K562 (cell line): ENCODE measurements around the gene PRPF38A. TPM values are rescaled to one million over a fixed set of nuclear protein-coding genes. Genes with fewer than 3 reads are reported as not detected.
A peak's percentile ranks its signal among the peaks of the same experiment; 100 is the strongest.

ENCODE experiments used
- ATAC-seq: fragments of 200-7000 bp; cut with Tn5 transposase; 3 replicates; pipeline ENCODE4 v1.9.1; 2020; ENCODE audit warnings: moderate library complexity
- BruUV-seq: library from RNA; stranded (reverse); fragments of 400-500 nt; replicated peaks from 2 replicates; lab custom pipeline; 2021; lab: Mats Ljungman, UMichigan
- CTCF ChIA-PET: fragments of 300-600 bp; formaldehyde crosslinking; extraction: SDS; loops from one replicate; lab custom pipeline; 2021; ENCODE audit warnings: low intra/inter-chr PET ratio; lab: Yijun Ruan, JAX
- POLR2A ChIA-PET: fragments of 300-600, 350-650 bp; sonication (Branson Sonifier 250); formaldehyde crosslinking; extraction: SDS; loops from one replicate; lab custom pipeline; 2021; ENCODE audit warnings: antibody characterized with exemption, inconsistent platforms; lab: Yijun Ruan, JAX
- DNase-seq, 4 experiments: peaks; one replicate each; pipeline versions ENCODE4 v3.0.0 to v3.0.0-alpha.2; 2011 to 2018; ENCODE audit warnings: low spot score in 3 of 4, mixed read lengths in 3 of 4; ENCODE audit errors: extremely low read depth in 1 of 4
- FAIRE-seq: peaks from 2 replicates; lab custom pipeline; 2011; peaks lifted over from hg19 to GRCh38; lab: Jason Lieb, UNC
- H2AFZ ChIP-seq: 2 replicates; pipeline ENCODE4 v1.6.0; 2011; ENCODE audit warnings: low read depth, low read length, control low read depth, inconsistent platforms
- H3K27ac ChIP-seq: fragments of 200-600 bp; 3 replicates; pipeline ENCODE4 v1.8.0; 2011; ENCODE audit warnings: low read depth, mild to moderate bottlenecking, control low read depth, inconsistent platforms, low read length, moderate library complexity, mixed read lengths; ENCODE audit errors: extremely low read depth
- H3K27me3 ChIP-seq, 2 experiments: fragments of 300-600 bp in 1 of 2; 2 replicates in 1 of 2; 3 replicates in 1 of 2; pipeline versions ENCODE4 v1.6.0 to v1.8.0; 2011; ENCODE audit warnings: inconsistent platforms in 2 of 2, low read length in 2 of 2, mild to moderate bottlenecking in 1 of 2, mixed read lengths in 1 of 2, moderate library complexity in 1 of 2; ENCODE audit not compliant: control insufficient read depth in 2 of 2, insufficient read depth in 2 of 2
- H3K36me3 ChIP-seq: fragments of 300-600 bp; 3 replicates; pipeline ENCODE4 v1.8.0; 2011; ENCODE audit warnings: mild to moderate bottlenecking, low read length, inconsistent platforms; ENCODE audit not compliant: control insufficient read depth, insufficient read depth
- H3K4me1 ChIP-seq, 2 experiments: fragments of 200-600 bp in 1 of 2; replicated peaks in 1 of 2; 2 replicates in 1 of 2; 3 replicates in 1 of 2; pipeline versions ENCODE4 v1.5.1 to v1.8.0; 2011; ENCODE audit warnings: inconsistent platforms in 2 of 2, low read length in 2 of 2, mild to moderate bottlenecking in 1 of 2, mixed read lengths in 1 of 2, moderate library complexity in 1 of 2; ENCODE audit not compliant: control insufficient read depth in 2 of 2, insufficient read depth in 2 of 2
- H3K4me2 ChIP-seq: 2 replicates; pipeline ENCODE4 v1.6.1; 2011; ENCODE audit warnings: low read length, control low read depth, inconsistent platforms, mixed read lengths; ENCODE audit not compliant: insufficient read depth
- H3K4me3 ChIP-seq: fragments of 200-600 bp; sonication (generic), shearing (Covaris generic); 2 replicates; pipeline ENCODE4 v1.5.1; 2016; ENCODE audit warnings: control low read depth, inconsistent platforms
- H3K79me2 ChIP-seq: fragments of 200-600 bp; 3 replicates; pipeline ENCODE4 v1.8.0; 2011; ENCODE audit warnings: low read length, inconsistent platforms; ENCODE audit not compliant: control insufficient read depth, insufficient read depth
- H3K9ac ChIP-seq, 2 experiments: 2 replicates each; pipeline versions ENCODE4 v1.6.0 to v1.6.1; 2011; ENCODE audit warnings: low read depth in 2 of 2, low read length in 2 of 2, control low read depth in 1 of 2, inconsistent platforms in 1 of 2, mild to moderate bottlenecking in 1 of 2, mixed read lengths in 1 of 2; ENCODE audit not compliant: insufficient read depth in 1 of 2
- H3K9me1 ChIP-seq: one replicate; pipeline ENCODE4 v1.6.0; 2011; ENCODE audit warnings: inconsistent platforms, mild to moderate bottlenecking, low read length, moderate library complexity; ENCODE audit not compliant: control insufficient read depth, insufficient read depth
- H3K9me3 ChIP-seq: replicated peaks from 2 replicates; pipeline ENCODE4 v1.5.1; 2011; ENCODE audit warnings: low read depth, low read length, inconsistent platforms; ENCODE audit not compliant: control insufficient read depth, insufficient read depth
- H4K20me1 ChIP-seq: replicated peaks from 2 replicates; pipeline ENCODE4 v1.6.1; 2011; ENCODE audit warnings: low read length, inconsistent platforms, mixed read lengths; ENCODE audit not compliant: control insufficient read depth, insufficient read depth
- HMG20B ChIP-seq: fragments of 250-450 bp; sonication (Bioruptor Pico); IDR thresholded peaks from 2 replicates; pipeline ENCODE4 v1.5.0; 2021; ENCODE audit warnings: mild to moderate bottlenecking
- MEF2D ChIP-seq: conservative IDR thresholded peaks from 2 replicates; pipeline ENCODE4 v1.6.1; 2016; ENCODE audit warnings: low read depth, missing genetic modification characterization, missing compliant biosample characterization
- PHTF2 ChIP-seq: fragments of 250-450 bp; sonication (Bioruptor Pico); IDR thresholded peaks from 2 replicates; pipeline ENCODE4 v1.5.0; 2021; ENCODE audit warnings: mild to moderate bottlenecking
- POLR2G ChIP-seq: fragments of 200-400 bp; formaldehyde crosslinking; IDR thresholded peaks from 2 replicates; pipeline ENCODE4 v1.6.1; 2017; ENCODE audit warnings: low read depth, mild to moderate bottlenecking, antibody characterized with exemption, low read length, moderate library complexity
- RBFOX2 ChIP-seq: fragments of 200-400 bp; formaldehyde crosslinking; IDR thresholded peaks from 2 replicates; pipeline ENCODE4 v1.6.1; 2017; ENCODE audit warnings: low read depth, mild to moderate bottlenecking, low read length, moderate library complexity
- RFX1 ChIP-seq: fragments of 450-650 bp; IDR thresholded peaks from 2 replicates; pipeline ENCODE4 v1.6.1; 2016; ENCODE audit warnings: mild to moderate bottlenecking, moderate library complexity
- TARDBP ChIP-seq: fragments of 450-650 bp; IDR thresholded peaks from 2 replicates; pipeline ENCODE4 v1.6.1; 2016
- ZNF197 ChIP-seq: fragments of 200-800 bp; sonication (Bioruptor generic); IDR thresholded peaks from 2 replicates; pipeline ENCODE4 v1.6.1; 2016; ENCODE audit warnings: low read depth, missing genetic modification characterization, missing compliant biosample characterization
- WGBS: fragments of 100-300 bp; shearing (Covaris generic); methylation state at CpG from one replicate; pipeline ENCODE4 v1.1.6; 2016; ENCODE audit warnings: low coverage, mixed read lengths; ENCODE audit not compliant: insufficient coverage; ENCODE audit errors: missing lambda C conversion rate; 5-methylcytosine and 5-hydroxymethylcytosine counted together
- in situ Hi-C: fragments of 300-500 bp; cut with MboI; formaldehyde crosslinking; loops from 4 replicates; pipeline ENCODE4 v1.15.0; 2018; ENCODE audit warnings: inconsistent platforms, mixed read lengths
- intact Hi-C: fragments of 100-400 bp; cut with micrococcal nuclease; formaldehyde crosslinking; loops from 2 replicates; pipeline ENCODE4 v1.14.2; 2022
- polyA plus RNA-seq, 8 experiments: library from polyadenylated mRNA; depleted of rRNA in 4 of 8; stranded (reverse) in 5 of 8; unstranded in 3 of 8; fragments of >200 nt; fragmentation: Nextera tagmentation in 2 of 8; fragmentation: Illumina TruSeq in 1 of 8; extraction: Ambion mirVana in 2 of 8; extraction: Trizol in 1 of 8; gene quantifications; 2 replicates each; pipeline versions ENCODE4 v1.2.1 to v1.2.3, GENCODE V29; 2011 to 2014; ENCODE audit warnings: inconsistent platforms in 1 of 8, missing spikeins in 1 of 8
- total RNA-seq, 7 experiments: library from RNA; depleted of rRNA in 6 of 7; stranded (reverse); fragments of >200 nt in 6 of 7; fragmentation: Illumina TruSeq in 2 of 7; extraction: Trizol in 2 of 7; gene quantifications; 2 replicates each; pipeline versions ENCODE4 v1.2.1 to v1.2.3, GENCODE V29; 2011 to 2021; ENCODE audit warnings: low replicate concordance in 1 of 7

Gene PRPF38A
- total and polyA plus RNA-seq, 9 of the 15 experiments (the other 6 are each of a cell fraction or from before 2014, with no cell fraction given), result 53.6 to 198 (median 89.2) TPM

DNA sequence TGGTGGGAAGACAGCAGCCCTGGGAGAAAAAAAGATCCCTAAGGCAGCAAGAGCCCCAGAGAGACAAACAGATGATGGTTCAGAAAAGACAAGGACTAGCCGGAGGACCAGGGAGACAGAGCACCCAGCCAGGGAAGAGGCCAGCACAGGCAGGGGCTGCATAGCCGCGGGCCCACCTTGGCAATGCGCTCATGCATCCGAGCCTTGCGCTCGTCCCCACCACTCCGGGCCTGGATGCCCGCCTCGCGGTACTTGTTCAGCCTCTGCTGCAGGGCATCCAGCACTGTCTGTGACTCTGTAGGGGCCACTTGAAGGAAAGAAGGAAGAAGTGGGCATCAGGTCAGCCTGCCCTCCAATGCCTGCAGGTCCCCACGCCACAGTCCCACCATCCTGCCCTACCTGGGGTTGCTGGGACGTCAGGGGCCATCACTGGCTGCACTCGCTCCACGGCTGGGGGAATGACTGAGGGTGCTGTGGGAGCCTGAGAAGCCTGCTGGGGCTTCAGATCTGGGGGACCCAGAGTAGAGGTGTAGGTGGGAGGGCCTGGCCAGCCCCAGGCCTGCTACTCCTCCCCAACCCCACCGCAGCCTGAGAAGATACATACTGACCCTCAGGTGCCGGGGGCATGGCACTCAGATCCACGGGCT lies 45.4 kb upstream of the PRPF38A start:
- peaks cover 97% of the 10 kb centered on the region for H3K36me3 ChIP-seq
- 97% methylated on average over 17 of the region's 18 CpGs for WGBS
- BruUV-seq, result no TSS peak

More for the DNA sequence above, 45.4 kb upstream of the PRPF38A start:
- DNase-seq (no peak), FAIRE-seq (no peak), ATAC-seq (no peak)
- intact Hi-C loops, result no loop called here
- H3K9ac ChIP-seq, result peak overlapping the region in 1 of 2 experiments; percentile 57; a peak in 1 of 4 replicates
- TF ChIP-seq PHTF2 (CRISPR knock-in tag), result no peak
- no peak for TF ChIP-seq MEF2D (tag)
- TF ChIP-seq TARDBP, result no peak
- TF ChIP-seq ZNF197 (CRISPR knock-in tag), result no peak
- TF ChIP-seq RFX1, result no peak
- TF ChIP-seq RBFOX2, result peak; percentile 58
- no peak for TF ChIP-seq HMG20B (CRISPR knock-in tag)
- TF ChIP-seq POLR2G, result peak; percentile 65
- H3K4me2 ChIP-seq, result no peak overlapping the region
- H2AFZ ChIP-seq, result no peak overlapping the region
- peaks cover 3% of the 10 kb centered on the region; the same call in 1 of the 2 replicates for H4K20me1 ChIP-seq
- no peak overlapping the region for H3K27ac ChIP-seq
- H3K9me3 ChIP-seq, result no peaks in the 10 kb centered on the region
- peaks cover 2% of the 10 kb centered on the region for H3K79me2 ChIP-seq
- H3K4me3 ChIP-seq, result no peak overlapping the region
- H3K27me3 ChIP-seq, result no peaks in the 10 kb centered on the region
- H3K4me1 ChIP-seq, result peaks cover 0 to 3% of the 10 kb centered on the region in 2 experiments; a peak in 2 of 5 replicates
- in situ Hi-C loops, result no loop called here
- POLR2A ChIA-PET, result interaction anchor here (1.1 to 2.7 kb wide), 3 partner anchors 8 to 10 kb away, joined by 4 to 12 read pairs (median 8); no protein-coding TSS in a partner anchor
- CTCF ChIA-PET, result no interaction called here
- H3K9me1 ChIP-seq, result no peaks in the 10 kb centered on the region
